IMR-90 (cell line): ENCODE results near the gene CMTM5.
"Not testable (repeated sequence)": the region's sequence is repeated elsewhere in the genome, so short reads cannot be mapped to it uniquely, and the experiment has no call there.

ENCODE experiments used
- CTCF ChIP-seq: conservative IDR thresholded peaks from 2 replicates; pipeline ENCODE4 v1.5.1; 2012; ENCODE audit warnings: mild to moderate bottlenecking, low read depth, low read length, improper control_type of control experiment
- ELK1 ChIP-seq: fragments of 150-350 bp; IDR thresholded peaks from 2 replicates; pipeline ENCODE4 v1.6.1; 2016; ENCODE audit warnings: low read depth, mild to moderate bottlenecking, low read length, moderate library complexity, borderline replicate concordance
- MAFK ChIP-seq: IDR thresholded peaks from 2 replicates; pipeline ENCODE4 v1.6.1; 2012; ENCODE audit warnings: low read depth, low read length, improper control_type of control experiment
- MXI1 ChIP-seq: IDR thresholded peaks from 2 replicates; pipeline ENCODE4 v1.6.1; 2012; ENCODE audit warnings: low read depth, mild to moderate bottlenecking, low read length, moderate library complexity, borderline replicate concordance
- POLR2A ChIP-seq: IDR thresholded peaks from 2 replicates; pipeline ENCODE4 v1.6.1; 2012; ENCODE audit warnings: mild to moderate bottlenecking, low read depth, low read length
- RAD21 ChIP-seq: IDR thresholded peaks from 2 replicates; pipeline ENCODE4 v1.6.1; 2012; ENCODE audit warnings: low read length, improper control_type of control experiment
- RCOR1 ChIP-seq: IDR thresholded peaks from 2 replicates; pipeline ENCODE4 v1.6.1; 2012; ENCODE audit warnings: mild to moderate bottlenecking, low read length, improper control_type of control experiment; ENCODE audit not compliant: insufficient replicate concordance
- RFX5 ChIP-seq: IDR thresholded peaks from 2 replicates; pipeline ENCODE4 v1.8.0; 2012; ENCODE audit warnings: low read depth, mild to moderate bottlenecking, low read length, moderate library complexity
- SMC3 ChIP-seq: fragments of 150-350 bp; IDR thresholded peaks from 2 replicates; pipeline ENCODE4 v1.6.1; 2016; ENCODE audit warnings: low read depth, mild to moderate bottlenecking, antibody characterized with exemption, low read length, moderate library complexity
- USF2 ChIP-seq: fragments of 150-350 bp; IDR thresholded peaks from 2 replicates; pipeline ENCODE4 v1.6.1; 2017; ENCODE audit warnings: mild to moderate bottlenecking, antibody characterized with exemption, low read length, low read depth

- TF ChIP-seq RAD21, CTCF, SMC3, RCOR1, POLR2A, RFX5, USF2, MAFK, ELK1, MXI1: not testable (repeated sequence)
Measured at GRCh38 chr14:23419646-23420045, 42.8 kb downstream of the CMTM5 start.
